GM12891 (cell line): Measurements from ENCODE around the gene TRRAP.

ENCODE experiments used
- POLR2A ChIP-seq: IDR thresholded peaks from 2 replicates; pipeline ENCODE4 v1.6.1; 2011; ENCODE audit warnings: low read depth, low read length, control low read depth
- POLR2AphosphoS5 ChIP-seq: IDR thresholded peaks from 2 replicates; pipeline ENCODE4 v1.6.1; 2011; ENCODE audit warnings: low read depth, low read length, control low read depth
- POU2F2 ChIP-seq: IDR thresholded peaks from 2 replicates; pipeline ENCODE4 v1.6.1; 2011; ENCODE audit warnings: low read depth, mild to moderate bottlenecking, control low read depth, low read length, moderate library complexity
- SPI1 ChIP-seq: IDR thresholded peaks from 2 replicates; pipeline ENCODE4 v1.6.1; 2011; ENCODE audit warnings: low read depth, low read length, control low read depth
- TAF1 ChIP-seq: IDR thresholded peaks from 2 replicates; pipeline ENCODE4 v1.6.1; 2011; ENCODE audit warnings: low read depth, low read length, control low read depth

- TF ChIP-seq POLR2A (no peak), SPI1 (no peak), POLR2AphosphoS5 (no peak), TAF1 (no peak), POU2F2 (no peak)
Observed at GRCh38 chr7:98877692-98878364, 504 bp upstream of the TRRAP start.
